Stimulated activated CD4-positive, alpha-beta T cell treated with anti-CD3 and anti-CD28 coated beads, Interleukin-12 subunit alpha, Interleukin-12 subunit beta, amount 100 ng/mL, for 48 hours (primary cell): ENCODE data around the gene HMBS.
A peak's percentile ranks its signal among the peaks of the same experiment; 100 is the strongest.

Experiments used
- DNase-seq, 3 donors: peaks; one replicate each; pipeline ENCODE4 v3.0.0-alpha.2; 2020; ENCODE audit warnings: low read depth in 2 of 3, low spot score in 1 of 3

HMBS gene

DNA sequence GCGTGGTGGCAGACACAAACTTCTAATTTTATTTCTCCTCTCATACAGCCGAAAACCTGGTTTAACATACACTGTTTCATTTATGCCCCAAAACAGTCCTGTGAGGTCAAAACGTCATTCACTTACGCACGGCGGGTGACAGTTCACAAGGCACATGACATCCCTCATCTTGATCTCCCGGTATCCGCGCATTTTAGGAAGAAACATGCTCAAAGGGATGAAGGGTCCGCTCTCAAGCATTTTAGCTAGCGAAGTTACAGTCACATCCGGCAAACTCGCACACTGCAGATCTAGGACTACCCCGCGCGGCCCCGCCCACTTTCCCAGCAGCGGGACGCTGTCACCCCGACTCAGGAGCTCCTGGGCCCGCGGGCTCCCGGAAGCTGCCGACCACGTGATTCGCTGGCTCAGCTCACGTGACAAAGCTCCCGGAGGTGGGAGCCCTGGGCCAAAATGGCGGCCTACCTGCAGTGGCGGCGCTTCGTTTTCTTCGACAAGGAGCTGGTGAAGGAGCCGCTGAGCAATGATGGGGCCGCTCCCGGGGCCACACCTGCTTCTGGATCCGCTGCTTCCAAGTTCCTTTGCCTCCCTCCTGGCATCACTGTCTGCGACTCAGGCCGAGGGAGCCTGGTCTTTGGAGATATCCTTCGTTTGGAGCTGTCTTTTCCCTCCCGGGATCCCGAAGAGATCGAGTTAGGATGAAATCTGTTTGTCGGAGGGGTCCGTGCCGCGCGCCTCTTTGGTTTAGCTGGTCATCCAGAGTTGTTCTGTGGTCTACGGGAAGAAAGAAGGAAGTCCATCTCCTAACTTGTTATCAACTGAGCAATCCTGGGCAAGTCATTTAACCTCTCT, 17.1 kb upstream of the HMBS start, which contains the start of gene VPS11:
Gene VPS11, plus strand, starts transcription at position 448 of the 852 bp plus-strand sequence. Its CDS starts 6 bp downstream, at position 454.
- peak; percentile 95 to 98 (median 96) for DNase-seq

DNA sequence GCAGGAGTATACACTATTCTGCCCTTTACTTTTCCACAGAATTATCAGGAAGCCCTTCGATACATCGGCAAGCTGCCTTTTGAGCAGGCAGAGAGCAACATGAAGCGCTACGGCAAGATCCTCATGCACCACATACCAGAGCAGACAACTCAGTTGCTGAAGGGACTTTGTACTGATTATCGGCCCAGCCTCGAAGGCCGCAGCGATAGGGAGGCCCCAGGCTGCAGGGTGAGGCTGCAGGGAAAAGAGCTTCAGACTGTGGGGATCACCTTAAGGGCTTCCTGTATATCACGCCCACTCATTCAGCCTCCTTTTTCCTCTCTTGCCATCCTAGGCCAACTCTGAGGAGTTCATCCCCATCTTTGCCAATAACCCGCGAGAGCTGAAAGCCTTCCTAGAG, 6.8 kb upstream of the HMBS start:
- no peak for DNase-seq

DNA sequence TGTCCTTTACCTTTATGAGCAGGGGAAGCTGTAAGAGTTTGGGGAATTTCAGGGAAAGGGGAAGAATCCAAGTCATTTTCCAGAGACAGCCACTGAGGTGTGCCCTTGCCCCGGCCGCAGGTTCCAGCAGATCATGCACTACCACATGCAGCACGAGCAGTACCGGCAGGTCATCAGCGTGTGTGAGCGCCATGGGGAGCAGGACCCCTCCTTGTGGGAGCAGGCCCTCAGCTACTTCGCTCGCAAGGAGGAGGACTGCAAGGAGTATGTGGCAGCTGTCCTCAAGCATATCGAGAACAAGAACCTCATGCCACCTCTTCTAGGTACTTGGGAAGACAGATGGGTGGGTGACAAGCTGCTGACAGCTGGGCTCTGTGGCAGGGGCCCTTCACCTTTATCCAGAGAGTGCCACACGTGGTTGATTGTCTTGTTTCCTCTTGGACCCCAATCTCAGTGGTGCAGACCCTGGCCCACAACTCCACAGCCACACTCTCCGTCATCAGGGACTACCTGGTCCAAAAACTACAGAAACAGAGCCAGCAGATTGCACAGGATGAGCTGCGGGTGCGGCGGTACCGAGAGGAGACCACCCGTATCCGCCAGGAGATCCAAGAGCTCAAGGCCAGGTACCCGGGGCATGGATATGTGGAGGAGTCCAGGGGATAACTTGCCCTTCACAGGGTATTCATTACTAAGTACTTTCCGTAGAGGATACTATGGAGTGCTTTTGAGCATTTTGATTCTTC, 5.8 kb upstream of the HMBS start:
- DNase-seq: no peak

DNA sequence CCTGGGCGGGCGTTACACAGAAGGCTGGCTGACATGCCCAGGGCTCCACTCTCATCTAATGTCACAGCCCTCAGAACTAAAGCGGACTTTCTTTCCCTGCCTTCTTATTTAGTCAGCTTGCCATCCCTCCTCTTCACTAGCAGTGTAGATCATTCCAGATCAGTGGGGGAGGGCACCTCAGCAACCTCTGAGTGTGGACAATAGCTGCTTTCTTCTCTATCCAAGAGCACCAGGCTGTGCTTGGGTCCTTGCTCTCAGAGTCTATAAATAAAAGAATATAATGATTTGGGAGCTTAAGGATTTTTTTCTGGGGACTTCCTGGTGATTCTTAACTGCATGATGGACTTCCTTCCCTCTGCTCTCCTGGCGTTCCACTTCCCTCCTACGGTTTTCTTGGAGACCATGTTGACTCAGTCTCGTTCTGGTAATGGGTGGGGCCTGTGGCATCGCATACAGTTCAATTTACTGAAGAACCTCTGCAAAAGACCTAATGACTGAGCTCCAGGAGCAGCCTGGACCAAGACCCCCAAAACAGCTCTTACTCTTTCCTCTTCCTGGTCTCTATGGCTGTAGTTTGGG, 2.9 kb upstream of the HMBS start:
- no peak for DNase-seq

DNA sequence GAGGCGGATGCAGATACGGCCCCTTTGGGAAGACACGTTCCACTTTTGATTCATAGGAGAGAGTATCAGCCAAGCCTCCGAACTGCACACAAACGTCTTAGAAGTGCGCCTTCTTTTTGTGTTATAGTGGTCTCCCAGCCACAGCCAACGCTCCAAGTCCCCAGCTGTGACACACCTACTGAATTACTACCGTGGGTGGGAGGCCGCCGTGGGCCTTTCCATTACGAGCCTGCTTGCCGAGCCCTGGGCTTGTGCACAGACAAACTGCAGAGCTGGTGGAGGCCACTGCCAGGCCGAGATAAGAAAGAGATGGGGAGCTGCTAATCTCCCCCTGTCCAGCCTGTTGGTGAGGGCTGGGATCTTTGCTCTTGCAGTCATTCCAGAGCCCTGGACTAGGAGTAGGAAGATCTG, 761 bp downstream of the HMBS start:
- no peak for DNase-seq

DNA sequence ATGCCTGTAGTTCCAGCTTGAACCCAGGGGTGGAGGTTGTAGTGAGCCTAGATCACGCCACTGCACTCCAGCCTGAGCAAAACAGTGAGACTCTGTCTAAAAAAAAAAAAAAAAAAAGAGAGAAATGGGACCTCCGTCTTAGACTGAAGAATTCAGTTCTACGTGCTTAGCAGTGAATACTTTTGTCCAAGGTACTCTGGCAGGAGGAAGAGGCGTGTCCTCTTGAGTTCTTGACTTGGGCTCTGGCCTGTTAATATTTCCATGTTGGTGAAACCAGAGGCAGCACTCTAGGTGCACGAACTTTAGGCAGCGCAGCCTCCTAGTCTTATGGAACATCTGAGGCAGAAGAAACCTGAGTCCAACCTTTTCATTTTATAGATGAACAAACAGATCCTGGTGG, 2.4 kb downstream of the HMBS start:
- DNase-seq: no peak

DNA sequence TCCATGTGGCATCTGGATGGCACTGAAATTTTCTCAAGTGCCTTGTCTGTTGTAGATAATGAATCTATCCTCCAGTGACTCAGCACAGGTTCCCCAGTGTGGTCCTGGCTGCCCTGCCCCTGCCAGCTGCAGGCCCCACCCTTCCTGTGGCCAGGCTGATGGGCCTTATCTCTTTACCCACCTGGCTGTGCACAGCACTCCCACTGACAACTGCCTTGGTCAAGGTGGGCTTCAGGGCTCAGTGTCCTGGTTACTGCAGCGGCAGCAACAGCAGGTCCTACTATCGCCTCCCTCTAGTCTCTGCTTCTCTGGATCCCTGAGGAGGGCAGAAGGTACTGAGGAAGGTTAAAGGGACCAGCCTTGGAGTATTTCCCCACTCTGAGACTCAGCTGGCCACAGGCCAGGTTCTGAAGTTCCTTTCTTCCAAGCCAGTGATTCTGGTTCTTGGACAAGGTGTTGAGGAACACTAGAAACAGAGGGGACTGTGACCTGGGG, 3.1 kb downstream of the HMBS start:
- no peak for DNase-seq

DNA sequence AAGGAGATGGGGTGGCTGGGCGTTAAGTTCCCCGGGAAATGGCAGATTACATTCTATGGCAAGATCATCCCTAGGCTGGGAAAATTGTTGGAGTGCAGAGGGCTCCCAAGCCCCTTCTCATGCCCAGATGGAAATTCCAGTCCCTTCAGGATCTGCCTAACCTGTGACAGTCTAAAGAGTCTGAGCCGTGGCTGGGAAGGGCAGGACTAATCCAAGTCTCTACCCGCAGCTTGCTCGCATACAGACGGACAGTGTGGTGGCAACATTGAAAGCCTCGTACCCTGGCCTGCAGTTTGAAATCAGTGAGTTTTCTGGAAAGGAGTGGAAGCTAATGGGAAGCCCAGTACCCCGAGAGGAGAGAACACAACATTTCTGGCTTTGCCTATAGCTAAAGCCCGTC, 3.7 kb downstream of the HMBS start:
- DNase-seq: no peak

DNA sequence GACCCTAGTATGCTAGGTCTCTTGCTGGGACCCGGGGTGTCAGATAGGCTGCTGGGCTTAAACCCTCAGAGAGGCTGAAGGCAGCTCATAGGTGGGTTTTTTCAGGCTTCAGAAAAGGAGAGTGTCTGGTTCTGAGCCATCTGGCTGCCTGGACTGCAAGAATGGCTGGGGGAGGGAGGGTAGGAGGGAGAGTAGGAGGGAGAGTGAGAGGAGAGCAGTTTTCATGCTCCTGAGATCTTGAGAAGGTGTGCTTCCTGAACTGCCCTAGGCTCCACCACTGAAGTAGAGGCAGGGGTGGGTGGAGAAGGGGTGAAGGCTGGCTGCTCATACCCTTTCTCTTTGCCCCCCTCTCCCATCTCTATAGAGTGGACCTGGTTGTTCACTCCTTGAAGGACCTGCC, 4.6 kb downstream of the HMBS start:
- DNase-seq: no peak

DNA sequence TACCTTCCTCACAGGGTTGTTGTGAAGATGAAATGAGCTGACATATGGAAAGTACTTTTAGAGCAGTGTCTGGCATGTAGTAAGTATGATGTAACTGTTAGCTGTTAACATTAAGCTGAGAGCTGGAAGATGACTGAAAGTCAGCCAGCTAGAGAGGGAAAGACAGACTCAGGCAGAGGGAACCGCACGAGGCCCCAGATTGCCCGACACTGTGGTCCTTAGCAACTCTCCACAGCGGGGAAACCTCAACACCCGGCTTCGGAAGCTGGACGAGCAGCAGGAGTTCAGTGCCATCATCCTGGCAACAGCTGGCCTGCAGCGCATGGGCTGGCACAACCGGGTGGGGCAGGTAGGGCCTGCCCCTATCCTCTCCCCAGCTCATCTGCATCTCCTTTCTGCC, 6.5 kb downstream of the HMBS start:
- no peak for DNase-seq

DNA sequence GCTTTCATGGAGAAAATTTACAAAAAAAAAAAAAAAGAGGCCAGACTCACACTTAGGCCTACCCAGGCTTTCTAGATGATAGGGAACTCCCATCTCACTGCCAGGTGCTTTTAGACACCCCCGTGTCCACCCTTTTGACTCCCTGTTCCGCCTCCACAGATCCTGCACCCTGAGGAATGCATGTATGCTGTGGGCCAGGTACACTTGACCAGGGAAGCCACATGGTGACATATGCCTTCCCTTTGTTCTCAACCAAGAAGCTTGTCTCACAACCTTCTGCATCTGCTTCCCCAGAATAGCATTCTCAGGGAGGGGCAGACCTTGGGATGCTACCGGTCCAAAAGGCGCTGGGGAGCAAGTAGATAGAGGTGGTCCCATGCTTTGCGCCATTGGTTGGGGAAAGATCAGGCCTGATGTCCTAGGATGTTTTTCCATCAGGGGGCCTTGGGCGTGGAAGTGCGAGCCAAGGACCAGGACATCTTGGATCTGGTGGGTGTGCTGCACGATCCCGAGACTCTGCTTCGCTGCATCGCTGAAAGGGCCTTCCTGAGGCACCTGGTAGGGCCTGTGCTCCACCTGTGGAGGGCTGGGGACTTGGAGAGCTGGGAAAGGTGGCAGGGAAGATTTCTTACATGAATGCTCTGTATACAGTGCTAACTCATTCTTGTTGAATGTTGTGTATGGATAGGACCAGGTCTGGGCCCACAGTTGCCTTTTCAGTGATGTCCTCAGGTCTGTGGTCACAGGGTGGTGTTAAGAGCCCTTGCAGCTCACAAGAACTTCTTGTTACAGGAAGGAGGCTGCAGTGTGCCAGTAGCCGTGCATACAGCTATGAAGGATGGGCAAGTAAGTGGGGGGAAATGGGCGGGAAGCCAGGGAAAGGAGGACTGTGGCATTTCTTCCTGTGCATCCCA, 7.5 kb downstream of the HMBS start:
- no peak for DNase-seq

DNA sequence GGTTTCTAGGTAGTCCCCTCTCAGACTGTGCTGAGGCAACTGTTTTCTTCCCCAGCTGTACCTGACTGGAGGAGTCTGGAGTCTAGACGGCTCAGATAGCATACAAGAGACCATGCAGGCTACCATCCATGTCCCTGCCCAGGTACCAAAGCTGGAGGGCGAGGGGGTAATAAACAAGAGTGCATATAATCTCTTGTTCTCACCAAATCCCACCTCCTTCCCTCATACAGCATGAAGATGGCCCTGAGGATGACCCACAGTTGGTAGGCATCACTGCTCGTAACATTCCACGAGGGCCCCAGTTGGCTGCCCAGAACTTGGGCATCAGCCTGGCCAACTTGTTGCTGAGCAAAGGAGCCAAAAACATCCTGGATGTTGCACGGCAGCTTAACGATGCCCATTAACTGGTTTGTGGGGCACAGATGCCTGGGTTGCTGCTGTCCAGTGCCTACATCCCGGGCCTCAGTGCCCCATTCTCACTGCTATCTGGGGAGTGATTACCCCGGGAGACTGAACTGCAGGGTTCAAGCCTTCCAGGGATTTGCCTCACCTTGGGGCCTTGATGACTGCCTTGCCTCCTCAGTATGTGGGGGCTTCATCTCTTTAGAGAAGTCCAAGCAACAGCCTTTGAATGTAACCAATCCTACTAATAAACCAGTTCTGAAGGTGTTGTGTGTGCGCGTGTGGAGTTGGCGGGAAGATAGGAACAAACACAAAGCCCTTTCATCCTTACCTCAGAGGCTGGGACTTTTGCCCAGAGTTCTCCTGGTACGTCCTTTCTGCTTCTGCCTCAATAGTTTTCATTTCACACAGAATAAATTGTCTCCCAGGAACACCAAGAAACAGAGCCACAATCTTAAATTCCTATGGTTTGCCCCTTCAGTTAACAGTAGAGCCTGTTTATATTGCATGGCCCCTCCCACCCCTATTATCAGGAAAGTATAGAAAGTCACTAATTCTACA, 8.5 kb downstream of the HMBS start:
- DNase-seq: no peak

DNA sequence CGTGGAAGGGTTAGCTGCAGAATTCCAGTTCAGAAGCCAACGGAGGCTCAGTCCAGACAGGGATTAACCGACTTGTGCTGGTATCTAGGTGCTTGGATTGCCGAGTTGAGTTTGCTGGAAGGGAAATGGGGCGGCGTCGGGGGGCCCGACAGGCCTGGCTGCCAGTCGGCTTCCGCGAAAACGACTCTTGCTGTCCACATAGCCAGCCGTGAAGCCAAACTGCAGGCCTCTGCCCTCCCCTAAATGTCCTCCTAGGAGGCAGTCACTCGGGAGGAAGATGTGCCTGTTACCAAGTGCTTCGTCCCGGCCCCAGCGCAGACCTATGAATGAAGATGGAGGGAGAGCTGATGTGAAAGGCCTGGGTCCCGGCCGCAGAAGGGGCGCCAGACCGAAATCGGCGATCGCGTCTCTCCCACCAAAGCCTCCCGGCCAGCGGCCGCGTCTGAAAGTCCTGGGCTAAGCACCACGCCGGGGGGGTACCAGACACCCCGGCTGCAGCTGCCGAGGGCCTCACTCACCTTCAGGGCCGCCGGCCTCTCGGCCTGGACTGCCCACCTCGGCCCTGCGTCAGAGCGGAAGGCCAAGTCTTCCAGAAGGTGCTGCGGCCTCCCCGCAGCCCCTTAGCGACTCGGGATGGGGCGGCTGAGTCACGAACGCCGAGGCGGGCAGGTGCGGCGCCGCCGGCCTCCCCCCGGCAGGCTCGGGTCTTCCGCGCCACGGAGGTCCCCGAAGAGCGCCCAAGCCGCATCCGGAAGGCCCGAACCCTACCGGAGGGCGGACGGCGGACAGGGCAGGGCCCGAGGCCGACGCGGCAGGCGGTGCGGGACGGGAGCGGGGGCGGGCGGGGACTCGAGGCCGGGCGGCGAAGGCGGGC, 9.5 kb downstream of the HMBS start:
- no peak for DNase-seq

DNA sequence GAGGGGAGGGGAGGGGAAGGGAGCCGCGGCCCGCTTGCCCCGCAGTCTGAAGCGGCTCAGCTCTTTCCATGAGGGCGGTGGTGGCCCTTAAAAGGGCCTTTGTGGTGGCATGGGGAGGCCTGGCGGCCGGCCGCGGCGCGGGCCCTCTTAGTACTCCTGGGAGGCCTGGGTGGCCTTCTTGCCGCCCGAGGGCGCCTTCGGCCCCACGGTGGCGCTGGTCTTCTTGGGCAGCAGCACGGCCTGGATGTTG, 10.1 kb downstream of the HMBS start:
- DNase-seq: peak in 1 of 3 donors; percentile 46

DNA sequence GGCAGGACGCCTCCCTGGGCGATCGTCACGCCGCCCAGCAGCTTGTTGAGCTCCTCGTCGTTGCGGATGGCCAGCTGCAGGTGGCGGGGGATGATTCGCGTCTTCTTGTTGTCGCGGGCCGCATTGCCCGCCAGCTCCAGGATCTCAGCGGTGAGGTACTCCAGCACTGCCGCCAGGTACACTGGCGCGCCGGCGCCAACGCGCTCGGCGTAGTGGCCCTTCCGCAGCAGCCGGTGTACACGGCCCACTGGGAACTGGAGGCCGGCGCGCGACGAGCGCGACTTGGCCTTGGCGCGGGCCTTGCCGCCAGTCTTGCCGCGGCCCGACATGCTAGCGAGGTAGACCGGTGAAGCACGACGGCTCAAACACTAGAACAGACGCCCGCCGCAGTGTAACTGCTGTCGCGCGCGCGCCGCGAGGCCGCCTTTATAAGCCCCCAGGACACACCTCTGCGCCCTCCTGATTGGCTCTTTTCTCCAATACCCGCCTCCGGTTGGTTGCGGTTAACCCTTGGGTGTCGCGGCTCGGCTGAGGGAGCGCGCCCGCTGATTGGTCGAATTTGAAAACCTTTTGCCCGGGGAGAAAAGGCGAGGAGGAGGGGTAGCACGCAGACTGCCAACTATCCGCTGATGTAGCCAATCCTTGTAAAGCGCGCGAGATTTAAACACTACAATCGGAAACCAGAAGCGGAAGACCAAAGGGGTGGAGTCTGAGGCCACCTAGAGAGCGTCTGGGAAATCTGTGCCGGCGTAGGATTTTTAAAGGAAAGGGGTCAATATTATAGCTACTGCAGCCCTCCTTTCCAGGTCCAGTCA, 10.6 kb downstream of the HMBS start:
- DNase-seq: peak; percentile 98 to 100 (median 99)

DNA sequence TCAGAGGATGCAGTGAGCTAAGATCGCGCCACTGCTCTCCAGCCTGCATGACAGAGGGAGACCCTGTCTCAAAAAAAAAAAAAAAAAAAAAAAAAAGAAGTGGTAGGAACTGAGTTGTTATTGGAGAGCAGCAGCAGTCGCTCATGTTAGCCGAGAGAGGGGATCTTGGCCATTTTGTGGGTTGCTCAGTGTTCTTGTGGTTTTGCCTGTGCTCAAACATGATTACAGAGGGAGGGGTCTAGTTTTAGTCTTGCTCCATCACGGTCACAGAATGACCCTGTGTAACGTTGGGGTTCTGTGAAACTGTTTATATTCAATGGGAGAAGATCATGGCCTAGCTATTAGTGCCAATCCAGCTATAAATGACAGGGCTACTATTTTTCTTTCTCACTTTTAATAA, 15.0 kb downstream of the HMBS start:
- no peak for DNase-seq

DNA sequence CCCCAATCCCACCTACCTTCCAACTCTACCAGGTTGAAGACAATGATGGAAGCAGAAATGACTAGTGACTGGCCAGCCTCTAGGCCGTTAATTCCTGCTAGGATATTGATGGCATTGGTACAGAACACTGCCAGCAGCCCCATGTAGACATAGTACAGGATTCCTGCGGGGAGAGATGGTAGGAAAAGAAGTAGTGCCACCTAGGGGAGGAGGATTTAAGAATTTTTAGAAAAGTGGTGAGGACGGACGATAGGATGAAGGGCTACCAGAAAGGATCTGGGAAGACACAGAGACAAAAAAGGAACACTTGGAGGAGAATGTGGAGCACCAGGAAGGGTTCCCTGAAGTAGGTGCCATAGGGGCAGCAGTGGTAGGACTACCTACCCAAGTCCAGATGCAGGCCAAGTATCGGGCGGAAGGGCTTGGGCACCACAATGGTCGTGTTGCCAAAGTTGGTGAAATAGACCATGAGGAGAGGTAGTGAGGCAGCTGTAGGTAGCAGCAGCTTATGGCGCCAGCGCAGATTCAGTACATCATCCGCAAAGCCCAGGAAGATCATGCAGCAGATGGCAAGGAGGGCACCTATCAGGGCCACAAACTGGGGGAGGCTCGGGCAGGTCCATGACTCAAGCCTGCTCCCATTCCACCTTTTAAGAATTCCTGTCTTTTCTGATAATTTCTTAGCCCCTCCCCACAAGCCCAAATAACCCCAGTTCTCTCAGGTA, 15.7 kb downstream of the HMBS start:
- no peak for DNase-seq
